ENCODE results near the gene IL27RA. TPM values are rescaled to one million over a fixed set of nuclear protein-coding genes. Genes with fewer than 3 reads are reported as not detected.

Gene IL27RA
- total RNA-seq, 1 donor, result 41.2 TPM

GRCh38 chr19:14056741-14057356 is 25.3 kb downstream of the IL27RA start:
- DNase-seq (ENCODE audit: low read depth in 2 of 3, low spot score in 2 of 3), result no peak

GRCh38 chr19:14058182-14059092 is 26.9 kb downstream of the IL27RA start:
- no peak for DNase-seq (ENCODE audit: low read depth in 2 of 3, low spot score in 2 of 3)

GRCh38 chr19:14059093-14059480 is 27.5 kb downstream of the IL27RA start:
- peak in 2 of 3 donors; percentile 50 to 67 for DNase-seq (ENCODE audit: low read depth in 2 of 3, low spot score in 2 of 3)

GRCh38 chr19:14059652-14060155 is 28.1 kb downstream of the IL27RA start:
- DNase-seq (ENCODE audit: low read depth in 2 of 3, low spot score in 2 of 3), result no peak

- DNase-seq (ENCODE audit: low read depth in 2 of 3, low spot score in 2 of 3), result no peak
These were observed 29.7 kb downstream of the IL27RA start for GRCh38 chr19:14061081-14061749.

DNA sequence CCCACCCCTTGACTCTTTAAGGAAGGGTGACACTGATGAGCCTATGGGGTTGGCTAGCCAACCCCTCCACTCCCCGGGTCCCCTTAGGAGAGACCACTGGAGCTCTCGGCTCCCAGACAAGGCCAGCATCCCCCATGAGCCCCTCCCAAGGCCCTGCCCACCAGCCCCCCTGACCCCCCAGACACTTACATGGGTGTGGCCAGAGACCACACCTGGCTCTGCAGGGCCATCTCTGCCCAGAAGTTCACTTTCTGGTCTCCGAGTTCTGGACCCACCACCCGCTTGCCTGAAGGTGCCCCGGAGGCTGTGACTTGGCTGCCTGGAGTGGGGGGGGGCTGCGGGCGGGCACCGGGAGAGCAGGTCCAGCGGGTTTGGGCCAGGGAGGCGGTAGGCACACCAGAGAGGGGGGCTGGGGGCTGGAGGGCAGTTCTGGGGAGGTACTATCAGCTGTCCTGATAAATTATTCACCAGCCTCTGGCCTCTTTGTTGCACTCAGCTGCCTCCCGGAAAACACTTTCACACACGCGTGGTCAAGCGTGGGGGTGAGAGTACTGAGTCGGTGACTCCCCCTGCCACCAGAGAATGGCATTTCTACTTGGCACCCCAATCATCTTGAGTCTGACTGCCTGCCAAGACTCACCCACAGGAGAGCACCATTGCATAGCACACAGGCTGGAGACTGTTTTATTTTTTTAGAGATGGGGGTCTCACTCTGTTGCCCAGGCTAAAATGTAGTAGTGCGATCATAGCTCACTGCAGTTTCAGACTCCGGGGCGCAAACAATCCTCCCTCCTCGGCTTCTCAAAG is 30.4 kb downstream of the IL27RA start, which contains the start of gene PALM3:
PALM3 (minus strand) TSS at position 326 of the 807 bp plus-strand sequence; CDS start at position 230, 96 bp downstream.
- DNase-seq (ENCODE audit: low read depth in 2 of 3, low spot score in 2 of 3), result no peak

GRCh38 chr19:14062558-14062855 is 30.9 kb downstream of the IL27RA start:
- DNase-seq (ENCODE audit: low read depth in 2 of 3, low spot score in 2 of 3), result no peak

DNA sequence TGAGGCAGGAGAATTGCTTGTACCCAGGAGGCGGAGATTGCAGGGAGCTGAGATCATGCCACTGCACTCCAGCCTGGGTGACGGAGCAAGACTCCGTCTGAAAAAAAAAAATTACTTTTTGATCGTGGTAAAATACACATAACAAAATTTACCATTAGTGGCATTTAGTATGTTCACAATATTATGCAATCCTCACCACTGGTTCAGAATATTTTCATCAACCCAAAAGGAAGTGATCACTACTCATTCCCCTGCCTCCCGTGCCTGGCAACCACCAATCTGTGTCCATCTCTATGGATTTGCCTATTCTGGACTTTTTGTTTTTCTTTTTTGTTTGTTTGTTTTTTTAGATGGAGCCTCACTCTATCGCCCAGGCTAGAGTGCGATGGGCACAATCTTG is 31.5 kb downstream of the IL27RA start:
- no peak for DNase-seq (ENCODE audit: low read depth in 2 of 3, low spot score in 2 of 3)

GRCh38 chr19:14066134-14066533 is 34.6 kb downstream of the IL27RA start:
- peak in 1 of 3 donors; percentile 23 for DNase-seq (ENCODE audit: low read depth in 2 of 3, low spot score in 2 of 3)

- no peak for DNase-seq (ENCODE audit: low read depth in 2 of 3, low spot score in 2 of 3)
These were observed 38.9 kb downstream of the IL27RA start for GRCh38 chr19:14070268-14071050.

- DNase-seq (ENCODE audit: low read depth in 2 of 3, low spot score in 2 of 3), result peak in 1 of 3 donors; percentile 57
These were observed 41.1 kb downstream of the IL27RA start, which contains the start of gene MISP3 for GRCh38 chr19:14072535-14073260. TSS of gene MISP3 (plus strand) at chr19:14072786. CDS start at chr19:14073310, 524 bp downstream.

DNA sequence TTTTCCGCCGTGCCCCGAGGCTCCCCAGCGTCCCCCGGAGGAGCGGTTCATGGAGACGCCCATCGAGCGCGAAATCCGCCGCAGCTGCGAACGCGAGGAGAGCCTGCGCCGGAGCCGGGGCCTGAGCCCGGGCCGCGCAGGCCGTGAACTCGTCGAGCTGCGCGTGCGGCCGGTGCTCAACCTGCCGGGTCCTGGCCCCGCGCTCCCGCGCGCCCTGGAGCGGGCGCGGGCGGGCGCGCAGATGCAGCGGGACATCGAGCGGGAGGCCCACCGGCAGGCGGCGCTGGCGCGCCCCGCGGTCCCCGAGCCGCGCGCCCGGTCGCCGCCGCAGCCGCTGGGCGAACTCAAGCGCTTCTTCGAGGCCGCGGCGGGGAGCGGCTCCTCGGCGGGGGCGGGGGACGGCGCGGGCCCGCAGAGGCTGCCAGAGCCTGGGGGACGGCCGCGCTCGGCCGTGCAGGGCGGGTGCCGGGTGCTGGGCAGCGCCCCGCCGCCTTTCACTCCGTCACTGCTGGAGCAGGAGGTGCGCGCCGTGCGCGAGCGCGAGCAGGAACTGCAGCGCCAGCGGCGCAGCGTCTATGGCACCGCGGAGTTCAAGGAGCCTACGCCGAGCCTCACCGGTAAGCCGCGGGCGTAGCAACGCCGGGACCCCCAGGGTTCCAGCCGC is 41.8 kb downstream of the IL27RA start:
- peak; percentile 68 to 79 (median 73) for DNase-seq (ENCODE audit: low read depth in 2 of 3, low spot score in 2 of 3)

- no peak for DNase-seq (ENCODE audit: low read depth in 2 of 3, low spot score in 2 of 3)
These were observed 42.6 kb downstream of the IL27RA start for GRCh38 chr19:14073925-14074838.

DNA sequence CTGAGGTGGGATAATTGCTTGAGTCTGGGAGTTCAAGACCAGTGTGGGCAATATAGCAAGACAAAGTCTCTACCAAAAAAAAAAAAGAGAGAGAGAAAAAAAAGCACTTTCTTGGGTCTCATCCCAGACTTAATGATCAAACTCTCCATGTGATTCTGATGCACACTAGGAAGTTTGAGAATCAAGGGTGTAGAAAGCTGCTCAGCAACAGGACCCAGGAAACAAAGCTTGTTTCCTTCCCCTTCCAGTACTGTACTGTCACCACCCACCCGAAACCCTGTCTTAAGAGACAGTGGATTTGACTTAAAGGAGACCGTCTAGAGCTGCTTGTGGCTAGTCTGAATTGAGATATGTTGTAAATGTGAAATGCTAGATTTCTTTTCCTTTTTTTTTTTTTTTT is 46.8 kb downstream of the IL27RA start:
- DNase-seq (ENCODE audit: low read depth in 2 of 3, low spot score in 2 of 3), result no peak

DNA sequence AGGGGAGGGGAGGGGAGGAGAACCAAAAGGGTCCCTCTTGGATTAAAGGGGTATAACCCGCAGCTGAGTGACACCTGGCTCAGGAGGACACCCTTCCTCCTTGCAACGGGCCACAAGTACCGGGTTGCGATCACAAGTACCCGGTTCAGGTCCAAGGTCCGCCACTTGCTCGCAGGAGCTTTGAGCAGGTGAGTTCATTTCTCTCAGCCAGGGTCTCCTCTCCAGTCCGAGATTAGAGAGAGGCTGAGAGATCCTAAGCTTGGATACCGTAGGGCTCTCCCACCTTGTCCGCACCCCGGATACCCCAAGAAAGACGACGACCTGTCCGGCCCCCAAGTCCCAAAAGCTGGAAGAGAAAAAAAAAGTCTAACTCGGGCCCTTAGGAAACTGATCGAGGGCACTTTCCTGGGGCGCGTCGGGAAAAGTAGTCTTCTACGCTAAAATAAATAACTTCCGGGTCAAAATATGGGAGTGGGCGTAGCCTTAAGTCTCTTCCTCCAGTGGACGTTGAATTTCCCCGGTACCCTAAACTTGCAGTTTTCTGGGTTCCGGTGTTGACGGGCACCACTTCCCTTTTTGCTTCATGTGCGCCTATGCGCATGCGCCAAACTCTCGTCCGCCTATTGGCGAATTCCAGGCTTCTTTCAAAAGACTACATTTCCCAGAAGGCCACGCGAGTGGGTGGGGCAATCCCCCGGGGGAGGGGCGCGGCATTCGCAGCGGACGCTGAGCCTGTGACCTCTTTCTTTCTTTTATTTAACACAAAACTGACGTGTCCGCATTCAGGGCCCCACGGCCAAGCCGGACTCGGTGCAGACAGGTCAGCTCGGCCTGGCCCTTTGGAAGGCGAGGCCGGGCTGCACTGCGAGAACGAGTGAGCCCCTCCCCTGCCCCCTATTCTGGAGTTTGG is 49.6 kb downstream of the IL27RA start:
- DNase-seq (ENCODE audit: low read depth in 2 of 3, low spot score in 2 of 3), result peak; percentile 98 to 99 (median 99)

Data from hematopoietic multipotent progenitor cell (in vitro differentiated cells).